ENCODE measurements around the gene ITPRIP. TPM values are rescaled to one million over a fixed set of nuclear protein-coding genes. Genes with fewer than 3 reads are reported as not detected.
A peak's percentile ranks its signal among the peaks of the same experiment; 100 is the strongest.

The ITPRIP gene
- total and polyA plus RNA-seq, 3 experiments from 2014 or later = 12.8 to 23.1 (median 13.1) TPM

- peak overlapping the region; percentile 49 for H3K4me3 ChIP-seq (ENCODE audit: low read length)
- DNase-seq = peak; percentile 67 to 90 (median 78)
- H3K4me3 Mint-ChIP-seq = peak overlapping the region; percentile 72 to 92 (median 79)
- no peaks in the 10 kb centered on the region for H3K9me3 ChIP-seq (ENCODE audit: low read length)
- CTCF ChIA-PET = interaction anchor here (1.1 to 3.8 kb wide), 6 partner anchors 9 to 54 kb away, joined by 3 to 24 read pairs (median 7); partner anchors contain the start of genes CFAP58 and ITPRIP
- POLR2A ChIA-PET = interaction anchor here (0.6 to 2.2 kb wide), 3 partner anchors 9 to 208 kb away, joined by 3 to 11 read pairs (median 6); partner anchors contain the start of gene ITPRIP
- no peaks in the 10 kb centered on the region for H3K27me3 ChIP-seq (ENCODE audit: insufficient read depth, low read length, poor library complexity, severe bottlenecking)
- H3K4me1 Mint-ChIP-seq = peaks cover 90 to 100% (median 99%) of the 10 kb centered on the region in 3 donors
- peaks cover 0 to 11% of the 10 kb centered on the region in 2 donors for H3K27me3 Mint-ChIP-seq
- peaks cover 0 to 29% (median 10%) of the 10 kb centered on the region in 3 donors for H3K36me3 Mint-ChIP-seq
- peaks cover 100% of the 10 kb centered on the region for H3K4me1 ChIP-seq (ENCODE audit: insufficient read depth, low read length)
- peak overlapping the region; percentile 68 for H3K27ac ChIP-seq (ENCODE audit: low read depth, low read length)
- peak overlapping the region; percentile 89 to 100 (median 97) for H3K27ac Mint-ChIP-seq
- no peaks in the 10 kb centered on the region for H3K9me3 Mint-ChIP-seq
- H3K36me3 ChIP-seq (ENCODE audit: insufficient read depth, low read length) = peaks cover 7% of the 10 kb centered on the region
Measured at GRCh38 chr10:104328896-104329710, 9.2 kb downstream of the ITPRIP start.

GRCh38 chr10:104328646-104328895 lies 9.7 kb downstream of the ITPRIP start:
- ChIA-PET POLR2A (interaction anchor here (0.6 to 2.2 kb wide), 3 partner anchors 10 to 208 kb away, joined by 3 to 11 read pairs (median 6); partner anchors contain the start of gene ITPRIP), CTCF (interaction anchor here (1.1 to 3.8 kb wide), 5 partner anchors 10 to 54 kb away, joined by 3 to 24 read pairs (median 6); partner anchors contain the start of gene ITPRIP)
- Mint-ChIP-seq H3K27ac (peak overlapping the region; percentile 89 to 100 (median 97)), H3K36me3 (peaks cover 0 to 29% (median 10%) of the 10 kb centered on the region in 3 donors), H3K27me3 (peaks cover 0 to 11% of the 10 kb centered on the region in 2 donors), H3K4me3 (peak overlapping the region; percentile 72 to 92 (median 79)), H3K4me1 (peaks cover 91 to 100% (median 99%) of the 10 kb centered on the region in 3 donors), H3K9me3 (no peaks in the 10 kb centered on the region)
- Histone ChIP-seq H3K9me3 (ENCODE audit: low read length) (no peaks in the 10 kb centered on the region), H3K27ac (ENCODE audit: low read depth, low read length) (peak overlapping the region; percentile 68), H3K36me3 (ENCODE audit: insufficient read depth, low read length) (peaks cover 7% of the 10 kb centered on the region), H3K27me3 (ENCODE audit: insufficient read depth, low read length, poor library complexity, severe bottlenecking) (no peaks in the 10 kb centered on the region), H3K4me3 (ENCODE audit: low read length) (peak overlapping the region; percentile 49), H3K4me1 (ENCODE audit: insufficient read depth, low read length) (peaks cover 100% of the 10 kb centered on the region)
- no peak for DNase-seq

- Histone ChIP-seq H3K4me3 (ENCODE audit: low read length) (peak overlapping the region; percentile 49), H3K27ac (ENCODE audit: low read depth, low read length) (peak overlapping the region; percentile 68)
- peak in 2 of 5 donors; percentile 24 to 46 for DNase-seq
Measured at GRCh38 chr10:104327745-104328645, 10.3 kb downstream of the ITPRIP start.

DNA sequence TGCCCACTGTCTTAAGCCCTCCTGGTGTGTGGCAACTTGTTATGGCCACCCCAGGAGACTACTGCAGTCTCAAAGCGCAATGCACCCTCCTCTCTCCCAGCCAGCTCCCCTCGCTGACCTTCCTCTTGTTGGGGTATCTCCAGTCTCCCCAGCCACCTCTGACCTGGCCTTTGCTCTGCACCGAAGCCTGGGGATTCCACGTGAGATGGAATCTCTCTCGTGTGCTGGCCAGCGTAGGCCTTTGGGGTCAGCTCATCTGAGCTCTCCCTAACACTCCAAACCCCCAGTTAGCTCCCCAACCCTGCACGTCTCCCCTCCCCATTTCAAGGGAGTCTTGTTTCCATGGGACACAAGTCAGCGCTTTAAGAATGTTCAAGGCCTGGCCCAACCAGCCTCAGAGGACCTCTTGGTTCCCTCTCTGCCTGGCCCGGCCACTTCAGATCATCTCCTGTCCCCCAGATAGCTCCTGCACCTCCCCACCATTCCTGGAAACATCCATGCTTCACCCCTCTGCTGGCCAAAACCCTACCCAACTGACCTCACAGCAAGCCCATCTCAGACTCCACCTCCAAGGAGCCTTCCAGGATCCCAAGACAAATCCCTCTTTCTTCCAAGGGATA lies 11.2 kb downstream of the ITPRIP start:
- Mint-ChIP-seq H3K4me1 (peaks cover 95 to 100% (median 100%) of the 10 kb centered on the region in 3 donors), H3K27me3 (peaks cover 0 to 7% of the 10 kb centered on the region in 2 donors), H3K9me3 (no peaks in the 10 kb centered on the region), H3K36me3 (peaks cover 0 to 20% (median 6%) of the 10 kb centered on the region in 3 donors), H3K27ac (peak overlapping the region; percentile 67 to 100 (median 93)), H3K4me3 (peak overlapping the region; percentile 22 to 92 (median 78))
- CTCF ChIA-PET = interaction anchor here (0.6 to 1.9 kb wide), 4 partner anchors 21 to 1138 kb away, joined by 3 to 6 read pairs (median 4); no protein-coding TSS in a partner anchor
- H3K4me1 ChIP-seq (ENCODE audit: insufficient read depth, low read length) = peaks cover 100% of the 10 kb centered on the region
- no peak overlapping the region for H3K27ac ChIP-seq (ENCODE audit: low read depth, low read length)
- peaks cover 6% of the 10 kb centered on the region for H3K36me3 ChIP-seq (ENCODE audit: insufficient read depth, low read length)
- no peak overlapping the region for H3K4me3 ChIP-seq (ENCODE audit: low read length)
- no peaks in the 10 kb centered on the region for H3K9me3 ChIP-seq (ENCODE audit: low read length)
- no peaks in the 10 kb centered on the region for H3K27me3 ChIP-seq (ENCODE audit: insufficient read depth, low read length, poor library complexity, severe bottlenecking)
- DNase-seq = no peak
- POLR2A ChIA-PET = no interaction called here

More at GRCh38 chr10:104327745-104328645, 10.3 kb downstream of the ITPRIP start:
- H3K4me1 Mint-ChIP-seq = peaks cover 91 to 100% (median 99%) of the 10 kb centered on the region in 3 donors
- no peaks in the 10 kb centered on the region for H3K9me3 ChIP-seq (ENCODE audit: low read length)
- H3K27me3 Mint-ChIP-seq = peaks cover 0 to 10% of the 10 kb centered on the region in 2 donors
- no peaks in the 10 kb centered on the region for H3K27me3 ChIP-seq (ENCODE audit: insufficient read depth, low read length, poor library complexity, severe bottlenecking)
- peaks cover 0 to 24% (median 9%) of the 10 kb centered on the region in 3 donors for H3K36me3 Mint-ChIP-seq
- H3K36me3 ChIP-seq (ENCODE audit: insufficient read depth, low read length) = peaks cover 7% of the 10 kb centered on the region
- H3K4me3 Mint-ChIP-seq = peak overlapping the region; percentile 72 to 92 (median 78)
- CTCF ChIA-PET = interaction anchor here (0.6 to 3.8 kb wide), 8 partner anchors 10 to 1139 kb away, joined by 3 to 24 read pairs (median 6); partner anchors contain the start of gene ITPRIP
- peak overlapping the region; percentile 68 to 100 (median 97) for H3K27ac Mint-ChIP-seq
- H3K9me3 Mint-ChIP-seq = no peaks in the 10 kb centered on the region
- H3K4me1 ChIP-seq (ENCODE audit: insufficient read depth, low read length) = peaks cover 100% of the 10 kb centered on the region
- POLR2A ChIA-PET = interaction anchor here (0.6 to 2.2 kb wide), 2 partner anchors 10 to 24 kb away, joined by 3 to 11 read pairs; partner anchors contain the start of gene ITPRIP

GRCh38 chr10:104325436-104326435 lies 12.5 kb downstream of the ITPRIP start:
- H3K27me3 Mint-ChIP-seq = peaks cover 0 to 9% of the 10 kb centered on the region in 2 donors
- peaks cover 0 to 12% (median 3%) of the 10 kb centered on the region in 3 donors for H3K36me3 Mint-ChIP-seq
- Histone ChIP-seq H3K27me3 (ENCODE audit: insufficient read depth, low read length, poor library complexity, severe bottlenecking) (no peaks in the 10 kb centered on the region), H3K27ac (ENCODE audit: low read depth, low read length) (no peak overlapping the region), H3K9me3 (ENCODE audit: low read length) (no peaks in the 10 kb centered on the region), H3K4me3 (ENCODE audit: low read length) (no peak overlapping the region), H3K4me1 (ENCODE audit: insufficient read depth, low read length) (peaks cover 100% of the 10 kb centered on the region), H3K36me3 (ENCODE audit: insufficient read depth, low read length) (no peaks in the 10 kb centered on the region)
- no peak for DNase-seq
- H3K4me1 Mint-ChIP-seq = peaks cover 95 to 98% (median 98%) of the 10 kb centered on the region in 3 donors
- H3K9me3 Mint-ChIP-seq = no peaks in the 10 kb centered on the region
- CTCF ChIA-PET = interaction anchor here (1.8 to 2.5 kb wide), 3 partner anchors 20 to 35 kb away, joined by 5 to 12 read pairs (median 5); no protein-coding TSS in a partner anchor
- POLR2A ChIA-PET = no interaction called here
- H3K27ac Mint-ChIP-seq = peak overlapping the region; percentile 60 to 100 (median 96)
- H3K4me3 Mint-ChIP-seq = peak overlapping the region; percentile 57 to 86 (median 68)

- Mint-ChIP-seq H3K9me3 (no peaks in the 10 kb centered on the region), H3K27ac (peak overlapping the region; percentile 60 to 97 (median 90))
Measured at GRCh38 chr10:104324931-104325330, 13.3 kb downstream of the ITPRIP start.

More at GRCh38 chr10:104324931-104325330, 13.3 kb downstream of the ITPRIP start:
- ChIA-PET POLR2A (no interaction called here), CTCF (interaction anchor here (0.7 to 2.5 kb wide), 4 partner anchors 13 to 34 kb away, joined by 3 to 12 read pairs (median 4); partner anchors contain the start of genes CFAP58 and ITPRIP)
- peaks cover 94 to 98% (median 97%) of the 10 kb centered on the region in 3 donors for H3K4me1 Mint-ChIP-seq
- H3K36me3 Mint-ChIP-seq = peaks cover 0 to 11% (median 3%) of the 10 kb centered on the region in 3 donors
- H3K4me3 ChIP-seq (ENCODE audit: low read length) = no peak overlapping the region
- H3K9me3 ChIP-seq (ENCODE audit: low read length) = no peaks in the 10 kb centered on the region
- H3K27me3 Mint-ChIP-seq = peaks cover 0 to 9% of the 10 kb centered on the region in 2 donors
- no peaks in the 10 kb centered on the region for H3K36me3 ChIP-seq (ENCODE audit: insufficient read depth, low read length)
- no peak overlapping the region for H3K27ac ChIP-seq (ENCODE audit: low read depth, low read length)
- no peaks in the 10 kb centered on the region for H3K27me3 ChIP-seq (ENCODE audit: insufficient read depth, low read length, poor library complexity, severe bottlenecking)
- H3K4me1 ChIP-seq (ENCODE audit: insufficient read depth, low read length) = peaks cover 97% of the 10 kb centered on the region
- no peak for DNase-seq
- peak overlapping the region; percentile 11 to 80 (median 62) for H3K4me3 Mint-ChIP-seq
